CD4-positive, alpha-beta memory T cell (primary cell): ENCODE data around the gene MAST3. TPM values are rescaled to one million over a fixed set of nuclear protein-coding genes. Genes with fewer than 3 reads are reported as not detected.

ENCODE experiments used
- CTCF ChIA-PET: fragments of 350-600 bp; sonication (Branson Sonifier 250); formaldehyde crosslinking; loops from one replicate; lab custom pipeline; 2021; ENCODE audit warnings: inconsistent platforms; ENCODE audit not compliant: partially characterized antibody; lab: Charles Lee
- POLR2A ChIA-PET: fragments of 350-600 bp; sonication (Branson Sonifier 250); formaldehyde crosslinking; loops from one replicate; lab custom pipeline; 2021; ENCODE audit not compliant: partially characterized antibody; lab: Charles Lee
- DNase-seq, 5 donors: peaks; one replicate each; pipeline versions ENCODE4 v3.0.0 to v3.0.0-alpha.2; 2020 to 2022; ENCODE audit warnings: mixed read lengths in 1 of 5
- H3K27ac ChIP-seq: one replicate; pipeline ENCODE4 v1.7.0; 2013; ENCODE audit warnings: low read depth, low read length
- H3K27me3 ChIP-seq: 2 replicates; pipeline ENCODE4 v1.7.0; 2013; ENCODE audit warnings: mild to moderate bottlenecking, low read length, moderate library complexity; ENCODE audit not compliant: insufficient read depth
- H3K36me3 ChIP-seq: 2 replicates; pipeline ENCODE4 v1.7.0; 2013; ENCODE audit warnings: mild to moderate bottlenecking, low read length, moderate library complexity; ENCODE audit not compliant: insufficient read depth
- H3K4me1 ChIP-seq: 2 replicates; pipeline ENCODE4 v1.7.0; 2013; ENCODE audit warnings: mild to moderate bottlenecking, low read length, moderate library complexity; ENCODE audit not compliant: insufficient read depth
- H3K4me3 ChIP-seq, 2 donors: one replicate each; pipeline ENCODE4 v1.7.0; 2013; ENCODE audit warnings: low read length in 2 of 2, mild to moderate bottlenecking in 1 of 2
- H3K9me3 ChIP-seq, 2 donors: one replicate each; pipeline ENCODE4 v1.7.0; 2013; ENCODE audit warnings: low read length in 2 of 2, control low read depth in 1 of 2; ENCODE audit not compliant: control insufficient read depth in 1 of 2
- H3K27ac Mint-ChIP-seq, 7 donors: one replicate each; pipeline ENCODE4 v1.8.0; 2020 to 2021; ENCODE audit warnings: mixed read lengths in 7 of 7, mild to moderate bottlenecking in 6 of 7, inconsistent platforms in 3 of 7, moderate library complexity in 3 of 7
- H3K27me3 Mint-ChIP-seq, 2 donors: one replicate each; pipeline ENCODE4 v1.8.0; 2020 to 2021; ENCODE audit warnings: mixed read lengths in 2 of 2
- H3K36me3 Mint-ChIP-seq, 2 donors: one replicate each; pipeline ENCODE4 v1.8.0; 2020 to 2021; ENCODE audit warnings: mixed read lengths in 2 of 2, inconsistent platforms in 1 of 2, mild to moderate bottlenecking in 1 of 2
- H3K4me1 Mint-ChIP-seq, 4 donors: one replicate each; pipeline ENCODE4 v1.8.0; 2020 to 2021; ENCODE audit warnings: mixed read lengths in 4 of 4, mild to moderate bottlenecking in 1 of 4
- H3K4me3 Mint-ChIP-seq, 8 donors: one replicate each; pipeline ENCODE4 v1.8.0; 2020 to 2021; ENCODE audit warnings: mixed read lengths in 8 of 8, mild to moderate bottlenecking in 7 of 8, moderate library complexity in 6 of 8, inconsistent platforms in 3 of 8
- H3K9me3 Mint-ChIP-seq, 8 donors: one replicate each; pipeline ENCODE4 v1.8.0; 2020 to 2021; ENCODE audit warnings: mixed read lengths in 8 of 8, mild to moderate bottlenecking in 5 of 8, inconsistent platforms in 3 of 8, moderate library complexity in 1 of 8
- intact Hi-C: fragments of 100-400 bp; cut with micrococcal nuclease; formaldehyde crosslinking; loops from one replicate; pipeline ENCODE4 v1.15.1; 2023
- polyA plus RNA-seq, 2 donors: library from polyadenylated mRNA; unstranded; fragments of 300-500 nt; fragmentation: Illumina TruSeq; gene quantifications; one replicate each; pipeline ENCODE4 v1.2.3, GENCODE V29; 2021
- total RNA-seq, 2 experiments: library from RNA; stranded (reverse); gene quantifications; one replicate each; pipeline ENCODE4 v1.2.3, GENCODE V29; 2021

MAST3 gene
- total and polyA plus RNA-seq, 4 experiments from 2014 or later = 4.3 to 53.9 (median 34.2) TPM

DNA sequence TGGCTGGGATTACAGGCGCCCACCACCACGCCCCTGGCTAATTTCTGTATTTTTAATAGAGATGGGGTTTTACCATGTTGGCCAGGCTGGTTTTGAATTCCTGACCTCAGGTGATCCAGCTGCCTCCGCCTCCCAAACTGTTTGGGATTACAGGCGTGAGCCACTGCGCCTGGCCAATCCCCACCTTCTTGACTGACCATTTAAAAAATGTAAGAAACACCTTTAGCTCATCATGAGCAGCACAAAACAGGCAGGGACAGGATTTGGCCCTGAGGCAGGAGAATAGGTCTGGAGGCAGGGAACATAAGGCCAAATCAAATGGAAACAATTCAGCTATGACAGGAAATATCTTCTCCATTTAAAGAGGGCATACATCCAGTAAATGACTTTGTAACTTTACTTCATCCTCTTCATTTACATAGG is 94.1 kb downstream of the MAST3 start:
- ChIA-PET CTCF (interaction anchor here (0.7 to 7.0 kb wide), 25 partner anchors 8 to 254 kb away, joined by 3 to 79 read pairs (median 4); partner anchors contain the start of gene RAB3A), POLR2A (interaction anchor here (0.7 to 5.3 kb wide), 20 partner anchors 12 to 379 kb away, joined by 3 to 78 read pairs (median 6); partner anchors contain the start of genes IFI30, IL12RB1, JUND and LSM4)
- peaks cover 0 to 7% (median 0%) of the 10 kb centered on the region in 8 donors for H3K9me3 Mint-ChIP-seq
- H3K27ac ChIP-seq = peak overlapping the region; percentile 73
- no peaks in the 10 kb centered on the region for H3K36me3 ChIP-seq
- H3K27me3 ChIP-seq = no peaks in the 10 kb centered on the region
- no peak for DNase-seq
- H3K36me3 Mint-ChIP-seq = peaks cover 0 to 9% of the 10 kb centered on the region in 2 donors
- peak overlapping the region; percentile 89 to 98 (median 96) for H3K27ac Mint-ChIP-seq
- H3K9me3 ChIP-seq = no peaks in the 10 kb centered on the region
- intact Hi-C loops = loop anchor here (1.0 to 2.0 kb wide), 5 partner anchors 19 to 137 kb away; partner anchors contain the start of genes IFI30 and LSM4
- no peak overlapping the region for H3K4me3 ChIP-seq
- peaks cover 22% of the 10 kb centered on the region for H3K4me1 ChIP-seq
- peak overlapping the region; percentile 87 to 96 (median 92) for H3K4me3 Mint-ChIP-seq
- H3K27me3 Mint-ChIP-seq = no peaks in the 10 kb centered on the region
- H3K4me1 Mint-ChIP-seq = peaks cover 11 to 26% (median 20%) of the 10 kb centered on the region in 4 donors

- CTCF ChIA-PET = interaction anchor here (0.7 to 7.0 kb wide), 18 partner anchors 9 to 255 kb away, joined by 3 to 79 read pairs (median 5); partner anchors contain the start of gene RAB3A
- intact Hi-C loops = loop anchor here (1.0 to 2.0 kb wide), 6 partner anchors 11 to 135 kb away; partner anchors contain the start of genes IFI30, LSM4 and RAB3A
- peaks cover 11 to 26% (median 20%) of the 10 kb centered on the region in 4 donors for H3K4me1 Mint-ChIP-seq
These were observed 95.3 kb downstream of the MAST3 start, which contains the start of gene MPV17L2 for GRCh38 chr19:18192673-18193387. Gene MPV17L2, plus strand, starts transcription at chr19:18193218. Its CDS starts 64 bp downstream, at chr19:18193282.

DNA sequence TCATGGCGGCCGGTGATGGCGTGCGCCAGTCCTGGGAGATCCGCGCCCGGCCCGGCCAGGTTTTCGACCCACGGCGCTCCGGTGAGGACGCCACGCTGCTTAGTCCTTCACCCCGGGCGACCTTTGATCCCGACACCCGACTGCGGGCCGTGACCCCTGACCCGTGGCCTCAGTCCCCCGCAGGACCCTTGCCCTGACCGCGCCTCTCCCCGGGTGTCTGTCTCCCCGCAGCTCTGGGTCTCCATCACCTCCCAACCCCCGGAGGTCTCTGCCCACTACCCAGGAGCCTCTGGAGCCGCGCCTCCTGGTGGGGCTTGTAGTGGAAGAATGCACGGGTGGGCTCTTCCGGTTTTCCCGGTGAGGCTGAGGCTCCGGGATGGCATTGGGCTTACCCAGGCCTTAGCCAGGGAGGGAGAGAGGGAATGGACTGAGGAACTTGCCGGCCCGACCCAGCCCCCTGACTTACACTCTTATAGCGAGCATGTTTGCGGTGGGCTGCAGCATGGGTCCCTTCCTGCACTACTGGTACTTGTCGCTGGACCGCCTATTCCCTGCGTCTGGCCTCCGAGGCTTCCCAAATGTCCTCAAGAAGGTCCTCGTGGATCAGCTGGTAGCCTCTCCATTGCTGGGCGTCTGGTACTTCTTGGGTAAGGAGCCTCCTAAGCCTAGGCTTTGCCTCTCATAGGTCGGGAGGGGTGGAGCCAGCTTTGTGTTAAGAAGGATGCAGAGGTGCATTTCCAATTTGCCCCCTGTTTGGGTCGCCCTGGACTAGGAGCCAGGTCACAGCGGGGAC is 96.0 kb downstream of the MAST3 start:
- peak in 1 of 5 donors; percentile 41 for DNase-seq
- Mint-ChIP-seq H3K36me3 (peaks cover 8 to 17% of the 10 kb centered on the region in 2 donors), H3K27me3 (no peaks in the 10 kb centered on the region), H3K27ac (peak overlapping the region; percentile 89 to 98 (median 96)), H3K9me3 (peaks cover 0 to 7% (median 0%) of the 10 kb centered on the region in 8 donors), H3K4me1 (peaks cover 11 to 32% (median 22%) of the 10 kb centered on the region in 4 donors), H3K4me3 (peak overlapping the region; percentile 87 to 96 (median 92))
- peaks cover 22% of the 10 kb centered on the region for H3K4me1 ChIP-seq
- H3K9me3 ChIP-seq = no peaks in the 10 kb centered on the region
- ChIA-PET POLR2A (interaction anchor here (0.7 to 5.3 kb wide), 18 partner anchors 10 to 261 kb away, joined by 3 to 78 read pairs (median 7); partner anchors contain the start of genes CCDC124, IFI30, IL12RB1 and JUND), CTCF (interaction anchor here (1.7 to 7.0 kb wide), 6 partner anchors 12 to 220 kb away, joined by 6 to 79 read pairs (median 8); partner anchors contain the start of gene RAB3A)
- H3K4me3 ChIP-seq = peak overlapping the region; percentile 63 to 83
- no peaks in the 10 kb centered on the region for H3K27me3 ChIP-seq
- no peaks in the 10 kb centered on the region for H3K36me3 ChIP-seq
- intact Hi-C loops = loop anchor here (1.0 to 2.0 kb wide), 2 partner anchors 11 to 21 kb away; partner anchors contain the start of genes IFI30 and RAB3A
- H3K27ac ChIP-seq = peak overlapping the region; percentile 64

More at GRCh38 chr19:18192673-18193387, 95.3 kb downstream of the MAST3 start, which contains the start of gene MPV17L2:
- POLR2A ChIA-PET = interaction anchor here (0.6 to 5.3 kb wide), 27 partner anchors 11 to 378 kb away, joined by 3 to 78 read pairs (median 6); partner anchors contain the start of genes CCDC124, IFI30, IL12RB1 and JUND
- Mint-ChIP-seq H3K27ac (peak within 1 kb of the TSS; percentile 89 to 98 (median 96)), H3K4me3 (peak within 1 kb of the TSS; percentile 87 to 96 (median 92)), H3K9me3 (peaks cover 0 to 7% (median 0%) of the 10 kb centered on the region in 8 donors), H3K36me3 (peaks cover under 1 to 9% of the 10 kb centered on the region in 2 donors), H3K27me3 (no peaks in the 10 kb centered on the region)
- Histone ChIP-seq H3K36me3 (no peaks in the 10 kb centered on the region), H3K9me3 (no peaks in the 10 kb centered on the region), H3K4me1 (peaks cover 22% of the 10 kb centered on the region), H3K4me3 (peak within 1 kb of the TSS; percentile 63 to 83), H3K27ac (peak within 1 kb of the TSS; percentile 73), H3K27me3 (no peaks in the 10 kb centered on the region)
- peak; percentile 98 to 100 (median 99) for DNase-seq

- Histone ChIP-seq H3K9me3 (no peaks in the 10 kb centered on the region), H3K4me3 (peak overlapping the region; percentile 63 to 83), H3K27me3 (no peaks in the 10 kb centered on the region), H3K27ac (no peak overlapping the region), H3K36me3 (no peaks in the 10 kb centered on the region), H3K4me1 (peaks cover 22% of the 10 kb centered on the region)
- Mint-ChIP-seq H3K27ac (peak overlapping the region; percentile 53 to 96 (median 79)), H3K36me3 (peaks cover 9 to 19% of the 10 kb centered on the region in 2 donors), H3K4me3 (peak overlapping the region; percentile 87 to 96 (median 92)), H3K27me3 (no peaks in the 10 kb centered on the region), H3K9me3 (peaks cover 0 to 7% (median 0%) of the 10 kb centered on the region in 8 donors), H3K4me1 (peaks cover 11 to 34% (median 22%) of the 10 kb centered on the region in 4 donors)
- intact Hi-C loops = no loop called here
- POLR2A ChIA-PET = interaction anchor here (0.9 to 5.3 kb wide), 5 partner anchors 10 to 149 kb away, joined by 3 to 78 read pairs (median 8); partner anchors contain the start of genes JUND and RAB3A
- DNase-seq = no peak
- CTCF ChIA-PET = interaction anchor here (1.2 to 7.0 kb wide), 2 partner anchors 58 to 85 kb away, joined by 3 to 79 read pairs; a partner anchor contains a TSS
These were observed 96.6 kb downstream of the MAST3 start for GRCh38 chr19:18194181-18194530.

DNA sequence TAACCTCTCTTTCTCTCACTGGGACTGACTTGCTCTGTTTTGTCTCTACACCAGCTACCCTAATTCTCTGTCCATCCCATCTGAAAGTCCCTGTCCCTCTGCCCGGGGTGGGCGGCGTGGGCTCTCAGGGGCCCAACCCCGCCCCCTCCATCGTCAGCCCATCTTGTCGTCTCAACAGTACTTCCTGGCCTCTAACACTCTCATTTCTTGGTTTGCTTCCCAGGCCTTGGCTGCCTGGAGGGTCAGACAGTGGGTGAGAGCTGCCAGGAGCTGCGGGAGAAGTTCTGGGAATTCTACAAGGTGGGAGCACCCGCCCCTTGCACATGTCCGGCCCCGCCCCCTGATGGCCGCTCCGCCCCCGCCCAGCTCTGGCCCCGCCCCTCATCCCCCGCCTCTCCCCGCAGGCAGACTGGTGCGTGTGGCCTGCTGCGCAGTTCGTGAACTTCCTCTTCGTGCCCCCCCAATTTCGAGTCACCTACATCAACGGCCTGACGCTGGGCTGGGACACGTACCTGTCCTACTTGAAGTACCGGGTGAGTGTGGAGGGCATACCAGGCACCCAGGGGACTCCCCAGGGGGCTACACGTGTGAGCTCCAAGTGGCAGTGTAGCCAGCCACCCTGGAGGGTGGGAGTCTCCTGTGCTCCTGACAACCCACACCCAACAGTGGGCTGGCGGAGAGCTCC is 97.1 kb downstream of the MAST3 start:
- Histone ChIP-seq H3K27me3 (no peaks in the 10 kb centered on the region), H3K4me3 (peak overlapping the region in 1 of 2 donors; percentile 63), H3K4me1 (peaks cover 22% of the 10 kb centered on the region), H3K27ac (no peak overlapping the region), H3K36me3 (no peaks in the 10 kb centered on the region), H3K9me3 (no peaks in the 10 kb centered on the region)
- Mint-ChIP-seq H3K27ac (peak overlapping the region; percentile 53 to 96 (median 79)), H3K36me3 (peaks cover 9 to 19% of the 10 kb centered on the region in 2 donors), H3K27me3 (no peaks in the 10 kb centered on the region), H3K9me3 (peaks cover 0 to 7% (median 0%) of the 10 kb centered on the region in 8 donors), H3K4me3 (peak overlapping the region; percentile 87 to 96 (median 92)), H3K4me1 (peaks cover 11 to 34% (median 22%) of the 10 kb centered on the region in 4 donors)
- POLR2A ChIA-PET = interaction anchor here (0.9 to 5.3 kb wide), 4 partner anchors 9 to 110 kb away, joined by 3 to 78 read pairs (median 40); partner anchors contain the start of genes JUND and RAB3A
- intact Hi-C loops = no loop called here
- peak in 1 of 5 donors; percentile 17 for DNase-seq
- CTCF ChIA-PET = interaction anchor here (0.8 to 7.0 kb wide), 3 partner anchors 58 to 134 kb away, joined by 3 to 79 read pairs (median 3); a partner anchor contains a TSS

GRCh38 chr19:18196511-18196845 is 98.9 kb downstream of the MAST3 start:
- no peaks in the 10 kb centered on the region for H3K27me3 ChIP-seq
- Mint-ChIP-seq H3K9me3 (peaks cover 0 to 7% (median 0%) of the 10 kb centered on the region in 8 donors), H3K4me3 (peak overlapping the region in 2 of 8 donors; percentile 29 to 49), H3K27me3 (no peaks in the 10 kb centered on the region), H3K4me1 (peaks cover 12 to 34% (median 23%) of the 10 kb centered on the region in 4 donors), H3K36me3 (peaks cover 9 to 19% of the 10 kb centered on the region in 2 donors), H3K27ac (peak overlapping the region in 2 of 7 donors; percentile 30 to 35)
- H3K9me3 ChIP-seq = no peaks in the 10 kb centered on the region
- H3K36me3 ChIP-seq = no peaks in the 10 kb centered on the region
- intact Hi-C loops = no loop called here
- peaks cover 22% of the 10 kb centered on the region for H3K4me1 ChIP-seq
- DNase-seq = no peak
- ChIA-PET CTCF (interaction anchor here (1.0 to 7.0 kb wide), 3 partner anchors 55 to 132 kb away, joined by 4 to 79 read pairs (median 8); a partner anchor contains a TSS), POLR2A (no interaction called here)
- no peak overlapping the region for H3K4me3 ChIP-seq
- no peak overlapping the region for H3K27ac ChIP-seq
